Transverse colon (tissue), 3 donors: Measurements from ENCODE around the gene TUFT1.

Experiments
- EP300 ChIP-seq: sonication (generic); formaldehyde crosslinking; IDR thresholded peaks from one replicate; pipeline ENCODE4 v1.6.1; 2017; ENCODE audit warnings: antibody characterized with exemption, low read depth
- POLR2A ChIP-seq: fragments of 450-650 bp; IDR thresholded peaks from one replicate; pipeline ENCODE4 v1.6.1; 2016; ENCODE audit warnings: antibody characterized with exemption, mild to moderate bottlenecking, moderate library complexity
- TF ChIP-seq, protein P1 (sequence below), 5 experiments: fragments of 200-600 bp in 3 of 5; fragments of 450-650 bp in 2 of 5; sonication (generic) in 3 of 5; IDR thresholded peaks; 1 replicate in 2 of 5; 2 replicates in 3 of 5; pipeline ENCODE4 v1.5.1; 2016 to 2017; ENCODE audit warnings: antibody characterized with exemption in 5 of 5, inconsistent platforms in 3 of 5, mild to moderate bottlenecking in 2 of 5, moderate library complexity in 1 of 5

DNA sequence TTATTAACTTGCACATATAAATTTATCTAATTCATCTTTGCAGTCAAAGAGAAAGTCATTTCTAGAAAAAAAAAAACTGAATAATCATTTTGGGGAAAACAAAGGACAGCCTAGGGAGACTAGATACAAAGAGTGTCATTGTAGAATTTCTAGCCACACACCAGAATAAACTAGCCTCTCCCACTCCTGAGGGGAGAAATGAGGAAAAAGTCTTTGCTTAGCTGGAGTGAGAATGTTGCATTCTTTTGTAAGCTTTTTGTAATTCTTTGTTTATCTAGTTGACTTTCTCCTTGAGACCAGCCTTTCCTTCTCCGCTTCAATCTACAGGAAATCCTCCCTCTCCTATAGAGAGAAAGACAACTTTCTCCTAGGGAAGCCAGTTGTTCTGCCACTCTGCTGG is 44.8 kb upstream of the TUFT1 start:
- TF ChIP-seq, protein P1, sequence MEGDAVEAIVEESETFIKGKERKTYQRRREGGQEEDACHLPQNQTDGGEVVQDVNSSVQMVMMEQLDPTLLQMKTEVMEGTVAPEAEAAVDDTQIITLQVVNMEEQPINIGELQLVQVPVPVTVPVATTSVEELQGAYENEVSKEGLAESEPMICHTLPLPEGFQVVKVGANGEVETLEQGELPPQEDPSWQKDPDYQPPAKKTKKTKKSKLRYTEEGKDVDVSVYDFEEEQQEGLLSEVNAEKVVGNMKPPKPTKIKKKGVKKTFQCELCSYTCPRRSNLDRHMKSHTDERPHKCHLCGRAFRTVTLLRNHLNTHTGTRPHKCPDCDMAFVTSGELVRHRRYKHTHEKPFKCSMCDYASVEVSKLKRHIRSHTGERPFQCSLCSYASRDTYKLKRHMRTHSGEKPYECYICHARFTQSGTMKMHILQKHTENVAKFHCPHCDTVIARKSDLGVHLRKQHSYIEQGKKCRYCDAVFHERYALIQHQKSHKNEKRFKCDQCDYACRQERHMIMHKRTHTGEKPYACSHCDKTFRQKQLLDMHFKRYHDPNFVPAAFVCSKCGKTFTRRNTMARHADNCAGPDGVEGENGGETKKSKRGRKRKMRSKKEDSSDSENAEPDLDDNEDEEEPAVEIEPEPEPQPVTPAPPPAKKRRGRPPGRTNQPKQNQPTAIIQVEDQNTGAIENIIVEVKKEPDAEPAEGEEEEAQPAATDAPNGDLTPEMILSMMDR (IDR thresholded peaks at IDR 0.05) = no peak
- TF ChIP-seq POLR2A (no peak), EP300 (no peak)
